HG03521 (cell line): ENCODE results near the gene YBX1.
"Not testable (repeated sequence)": the region's sequence is repeated elsewhere in the genome, so short reads cannot be mapped to it uniquely, and the experiment has no call there.

Experiments
- ATAC-seq: cut with Tn5 transposase; IDR thresholded peaks from one replicate; pipeline ENCODE4 v1.9.1; 2021; ENCODE audit warnings: mild to moderate bottlenecking, moderate library complexity; ENCODE audit not compliant: unreplicated experiment

The YBX1 gene

GRCh38 chr1:42681741-42682483 lies at the start of gene YBX1:
YBX1 (plus strand) TSS chr1:42682418; CDS start chr1:42682566, 148 bp downstream.
- peak; percentile 87 for ATAC-seq

GRCh38 chr1:42639116-42639515 lies 43.1 kb upstream of the YBX1 start:
- ATAC-seq: no peak

- no peak for ATAC-seq
These were observed 36.2 kb upstream of the YBX1 start for GRCh38 chr1:42646056-42646455.

GRCh38 chr1:42657201-42657600 lies 25.0 kb upstream of the YBX1 start:
- no peak for ATAC-seq

GRCh38 chr1:42657981-42658876 lies 24.0 kb upstream of the YBX1 start, which contains the start of gene PPIH:
PPIH (plus strand) TSS chr1:42658423; CDS start chr1:42658447, 24 bp downstream.
- ATAC-seq: peak; percentile 95

- ATAC-seq: no peak
These were observed 23.3 kb upstream of the YBX1 start for GRCh38 chr1:42658877-42659337.

- ATAC-seq: no peak
These were observed 21.2 kb upstream of the YBX1 start for GRCh38 chr1:42660907-42661500.

GRCh38 chr1:42669936-42670335 lies 12.3 kb upstream of the YBX1 start:
- no peak for ATAC-seq

- no peak for ATAC-seq
These were observed 11.8 kb upstream of the YBX1 start for GRCh38 chr1:42670425-42670824.

GRCh38 chr1:42674214-42674613 lies 8.0 kb upstream of the YBX1 start:
- ATAC-seq: no peak

GRCh38 chr1:42674682-42675081 lies 7.5 kb upstream of the YBX1 start:
- ATAC-seq: no peak

- no peak for ATAC-seq
These were observed 6.8 kb upstream of the YBX1 start for GRCh38 chr1:42675467-42675866.

GRCh38 chr1:42676534-42677087 lies 5.6 kb upstream of the YBX1 start:
- ATAC-seq: no peak

- no peak for ATAC-seq
These were observed 2.7 kb upstream of the YBX1 start for GRCh38 chr1:42679364-42679983.

GRCh38 chr1:42680055-42680454 lies 2.2 kb upstream of the YBX1 start:
- no peak for ATAC-seq

GRCh38 chr1:42680921-42681683 lies 1.1 kb upstream of the YBX1 start:
- no peak for ATAC-seq

GRCh38 chr1:42682484-42682738 lies 193 bp downstream of the YBX1 start:
- not testable (repeated sequence) for ATAC-seq

GRCh38 chr1:42682739-42683531 lies 717 bp downstream of the YBX1 start:
- ATAC-seq: peak; percentile 41

GRCh38 chr1:42684139-42684538 lies 1.9 kb downstream of the YBX1 start:
- ATAC-seq: no peak
